SK-N-SH treated with all-trans-retinoic acid at 6 μM for 48 hours (cell line): ENCODE data around the gene LSM4.

Experiments
- ATAC-seq: fragments of 200-7000 bp; cut with Tn5 transposase; 3 replicates; pipeline ENCODE4 v1.9.1; 2020; ENCODE audit warnings: mild to moderate bottlenecking, moderate library complexity
- BACH2 ChIP-seq: fragments of 250-450 bp; sonication (Bioruptor Pico); IDR thresholded peaks from 2 replicates; pipeline ENCODE4 v1.9.0; 2021; ENCODE audit warnings: mild to moderate bottlenecking, borderline replicate concordance
- CREB5 ChIP-seq: fragments of 250-450 bp; sonication (Bioruptor Pico); IDR thresholded peaks from 2 replicates; pipeline ENCODE4 v1.5.1; 2020; ENCODE audit warnings: low read depth, mild to moderate bottlenecking, moderate library complexity
- CSDC2 ChIP-seq: fragments of 250-450 bp; sonication (Bioruptor Pico); IDR thresholded peaks from 2 replicates; pipeline ENCODE4 v1.5.0; 2020; ENCODE audit warnings: mild to moderate bottlenecking, moderate library complexity
- CSRNP3 ChIP-seq: fragments of 250-450 bp; sonication (Bioruptor Pico); IDR thresholded peaks from 2 replicates; pipeline ENCODE4 v1.5.1; 2021; ENCODE audit warnings: mild to moderate bottlenecking, moderate library complexity
- GLIS3 ChIP-seq: fragments of 250-450 bp; sonication (Bioruptor Pico); IDR thresholded peaks from 2 replicates; pipeline ENCODE4 v1.5.0; 2020; ENCODE audit warnings: mild to moderate bottlenecking, moderate library complexity
- ISL1 ChIP-seq: fragments of 250-450 bp; sonication (Bioruptor Pico); IDR thresholded peaks from 2 replicates; pipeline ENCODE4 v2.1.2; 2022; ENCODE audit warnings: mild to moderate bottlenecking, moderate library complexity
- OSR1 ChIP-seq: fragments of 250-450 bp; sonication (Bioruptor Pico); IDR thresholded peaks from 2 replicates; pipeline ENCODE4 v1.8.0; 2022; ENCODE audit warnings: moderate library complexity, mild to moderate bottlenecking, inconsistent platforms
- PATZ1 ChIP-seq: fragments of 250-450 bp; sonication (Bioruptor Pico); IDR thresholded peaks from 2 replicates; pipeline ENCODE4 v1.8.0; 2020; ENCODE audit warnings: mild to moderate bottlenecking, moderate library complexity, borderline replicate concordance
- POU6F1 ChIP-seq: fragments of 250-450 bp; sonication (Bioruptor Pico); IDR thresholded peaks from 2 replicates; pipeline ENCODE4 v1.8.0; 2021; ENCODE audit warnings: low read depth, mild to moderate bottlenecking, moderate library complexity, borderline replicate concordance
- PPARA ChIP-seq: fragments of 250-450 bp; sonication (Bioruptor Pico); IDR thresholded peaks from 2 replicates; pipeline ENCODE4 v1.5.0; 2020; ENCODE audit warnings: mild to moderate bottlenecking, borderline replicate concordance
- RARB ChIP-seq: fragments of 250-450 bp; sonication (Bioruptor Pico); IDR thresholded peaks from 2 replicates; pipeline ENCODE4 v1.8.0; 2021; ENCODE audit warnings: mild to moderate bottlenecking, moderate library complexity
- SNAI2 ChIP-seq: fragments of 250-450 bp; sonication (Bioruptor Pico); IDR thresholded peaks from 2 replicates; pipeline ENCODE4 v1.5.0; 2020; ENCODE audit warnings: mild to moderate bottlenecking, moderate library complexity
- TCF4 ChIP-seq: fragments of 250-450 bp; sonication (Bioruptor Pico); IDR thresholded peaks from 2 replicates; pipeline ENCODE4 v1.8.0; 2021; ENCODE audit warnings: mild to moderate bottlenecking, moderate library complexity, borderline replicate concordance
- TOX ChIP-seq: fragments of 250-450 bp; sonication (Bioruptor Pico); IDR thresholded peaks from 2 replicates; pipeline ENCODE4 v1.8.0; 2021; ENCODE audit warnings: mild to moderate bottlenecking, moderate library complexity, borderline replicate concordance
- TSHZ2 ChIP-seq: fragments of 250-450 bp; sonication (Bioruptor Pico); IDR thresholded peaks from 2 replicates; pipeline ENCODE4 v1.5.0; 2020; ENCODE audit warnings: mild to moderate bottlenecking, moderate library complexity
- ZC3H10 ChIP-seq: fragments of 250-450 bp; sonication (Bioruptor Pico); IDR thresholded peaks from 2 replicates; pipeline ENCODE4 v1.5.1; 2021; ENCODE audit warnings: mild to moderate bottlenecking, moderate library complexity
- ZFP3 ChIP-seq: fragments of 250-450 bp; sonication (Bioruptor Pico); IDR thresholded peaks from 2 replicates; pipeline ENCODE4 v1.5.0; 2020; ENCODE audit warnings: mild to moderate bottlenecking, moderate library complexity
- ZFP30 ChIP-seq: fragments of 450-650 bp; formaldehyde crosslinking; IDR thresholded peaks from 2 replicates; pipeline ENCODE4 v1.5.0; 2022; ENCODE audit warnings: mild to moderate bottlenecking, moderate library complexity
- ZNF565 ChIP-seq: fragments of 450-650 bp; formaldehyde crosslinking; conservative IDR thresholded peaks from 2 replicates; pipeline ENCODE4 v1.5.0; 2020; ENCODE audit warnings: low read depth, mild to moderate bottlenecking, moderate library complexity
- ZNF70 ChIP-seq: fragments of 450-650 bp; formaldehyde crosslinking; IDR thresholded peaks from 2 replicates; pipeline ENCODE4 v1.5.0; 2020; ENCODE audit warnings: mild to moderate bottlenecking, moderate library complexity
- ZNF8 ChIP-seq: fragments of 450-650 bp; formaldehyde crosslinking; IDR thresholded peaks from 2 replicates; pipeline ENCODE4 v1.5.0; 2020; ENCODE audit warnings: mild to moderate bottlenecking, moderate library complexity

Gene LSM4

GRCh38 chr19:18299654-18300053 lies 23.2 kb downstream of the LSM4 start (continued):
- TF ChIP-seq BACH2 (CRISPR knock-in tag) (no peak), ZNF8 (CRISPR knock-in tag) (no peak), RARB (no peak), GLIS3 (CRISPR knock-in tag) (no peak), ZFP30 (CRISPR knock-in tag) (no peak)

- no peak for TF ChIP-seq PPARA
- no peak for TF ChIP-seq ZNF565
- no peak for TF ChIP-seq TOX (CRISPR knock-in tag)
- TF ChIP-seq OSR1 (CRISPR knock-in tag): no peak
- no peak for TF ChIP-seq GLIS3 (CRISPR knock-in tag)
- TF ChIP-seq RARB: no peak
- TF ChIP-seq BACH2 (CRISPR knock-in tag): no peak
- no peak for TF ChIP-seq ZC3H10 (CRISPR knock-in tag)
- no peak for TF ChIP-seq PATZ1 (CRISPR knock-in tag)
- TF ChIP-seq TSHZ2 (CRISPR knock-in tag): no peak
- TF ChIP-seq CSRNP3: no peak
- TF ChIP-seq ZNF8 (CRISPR knock-in tag): no peak
- no peak for TF ChIP-seq ZNF70 (CRISPR knock-in tag)
- no peak for TF ChIP-seq POU6F1 (CRISPR knock-in tag)
- TF ChIP-seq CSDC2 (CRISPR knock-in tag): no peak
- no peak for TF ChIP-seq ZFP3 (CRISPR knock-in tag)
- no peak for TF ChIP-seq ZFP30 (CRISPR knock-in tag)
- 0 out of 3 replicates have a peak, but pooled peaks have one; percentile 16 for ATAC-seq
These were observed 24.3 kb downstream of the LSM4 start for GRCh38 chr19:18298601-18299000.

GRCh38 chr19:18297308-18297707 lies 25.6 kb downstream of the LSM4 start:
- ATAC-seq: no peak
- TF ChIP-seq SNAI2 (CRISPR knock-in tag) (no peak), ISL1 (CRISPR knock-in tag) (no peak), TCF4 (CRISPR knock-in tag) (no peak), ZNF565 (no peak), TSHZ2 (CRISPR knock-in tag) (no peak), ZNF8 (CRISPR knock-in tag) (no peak), CREB5 (CRISPR knock-in tag) (no peak), CSDC2 (CRISPR knock-in tag) (no peak), RARB (no peak), ZNF70 (CRISPR knock-in tag) (no peak), ZFP30 (CRISPR knock-in tag) (no peak), TOX (CRISPR knock-in tag) (no peak)
